GM19395 (cell line): ENCODE data around the gene MYO1H.
"Not testable (repeated sequence)": the region's sequence is repeated elsewhere in the genome, so short reads cannot be mapped to it uniquely, and the experiment has no call there.

ENCODE experiments used
- ATAC-seq: cut with Tn5 transposase; IDR thresholded peaks from one replicate; pipeline ENCODE4 v1.9.1; 2021; ENCODE audit warnings: mild to moderate bottlenecking, moderate library complexity; ENCODE audit not compliant: unreplicated experiment

The MYO1H gene

GRCh38 chr12:109347589-109347988 lies at the start of gene MYO1H:
Gene MYO1H (plus strand): TSS chr12:109347900. CDS start chr12:109347961, 61 bp downstream.
- no peak for ATAC-seq

GRCh38 chr12:109299849-109300248 lies 47.9 kb upstream of the MYO1H start:
- ATAC-seq, result no peak

GRCh38 chr12:109301643-109302168 lies 46.0 kb upstream of the MYO1H start:
- ATAC-seq, result no peak

- no peak for ATAC-seq
Observed at GRCh38 chr12:109302358-109302757, 45.3 kb upstream of the MYO1H start.

GRCh38 chr12:109302770-109303169 lies 44.9 kb upstream of the MYO1H start:
- no peak for ATAC-seq

GRCh38 chr12:109304485-109304884 lies 43.2 kb upstream of the MYO1H start:
- ATAC-seq, result no peak

- ATAC-seq, result no peak
Observed at GRCh38 chr12:109305547-109305946, 42.2 kb upstream of the MYO1H start.

- ATAC-seq, result no peak
Observed at GRCh38 chr12:109307051-109307450, 40.6 kb upstream of the MYO1H start.

GRCh38 chr12:109308534-109309380 lies 38.9 kb upstream of the MYO1H start, which contains the start of gene FOXN4:
Gene FOXN4 (minus strand): TSS chr12:109309284. CDS start chr12:109308321, 963 bp downstream.
- ATAC-seq, result no peak

- no peak for ATAC-seq
Observed at GRCh38 chr12:109309381-109310246, 38.1 kb upstream of the MYO1H start.

GRCh38 chr12:109310247-109311125 lies 37.2 kb upstream of the MYO1H start:
- no peak for ATAC-seq

- ATAC-seq, result not testable (repeated sequence)
Observed at GRCh38 chr12:109321294-109321693, 26.4 kb upstream of the MYO1H start.

GRCh38 chr12:109329003-109329402 lies 18.7 kb upstream of the MYO1H start:
- no peak for ATAC-seq

- no peak for ATAC-seq
Observed at GRCh38 chr12:109329686-109330085, 18.0 kb upstream of the MYO1H start.

GRCh38 chr12:109330282-109331230 lies 17.1 kb upstream of the MYO1H start:
- no peak for ATAC-seq

- no peak for ATAC-seq
Observed at GRCh38 chr12:109331301-109331952, 16.3 kb upstream of the MYO1H start.

GRCh38 chr12:109334887-109335286 lies 12.8 kb upstream of the MYO1H start:
- ATAC-seq, result no peak

GRCh38 chr12:109336593-109336992 lies 11.1 kb upstream of the MYO1H start:
- ATAC-seq, result no peak

GRCh38 chr12:109343677-109344076 lies 4.0 kb upstream of the MYO1H start:
- ATAC-seq, result no peak
